Astrocyte of the spinal cord (primary cell): Measurements from ENCODE around the gene HMOX1.

Experiments used
- DNase-seq: peaks from one replicate; pipeline ENCODE4 v3.0.0; 2011; ENCODE audit warnings: low read depth, low spot score
- H3K4me3 ChIP-seq: 2 replicates; pipeline ENCODE4 v1.5.1; 2011; ENCODE audit warnings: low read depth, mild to moderate bottlenecking, low read length, moderate library complexity
- in situ Hi-C: cut with HindIII; loops from 2 replicates; pipeline ENCODE4 v1.10.0; 2017; ENCODE audit warnings: low sequenced_read_pairs
- TF ChIP-seq, protein P1 (sequence below): IDR thresholded peaks from 2 replicates; pipeline ENCODE4 v1.5.1; 2012; ENCODE audit warnings: low read depth, mild to moderate bottlenecking, low read length, inconsistent platforms

The HMOX1 gene, protein sequence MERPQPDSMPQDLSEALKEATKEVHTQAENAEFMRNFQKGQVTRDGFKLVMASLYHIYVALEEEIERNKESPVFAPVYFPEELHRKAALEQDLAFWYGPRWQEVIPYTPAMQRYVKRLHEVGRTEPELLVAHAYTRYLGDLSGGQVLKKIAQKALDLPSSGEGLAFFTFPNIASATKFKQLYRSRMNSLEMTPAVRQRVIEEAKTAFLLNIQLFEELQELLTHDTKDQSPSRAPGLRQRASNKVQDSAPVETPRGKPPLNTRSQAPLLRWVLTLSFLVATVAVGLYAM

DNA sequence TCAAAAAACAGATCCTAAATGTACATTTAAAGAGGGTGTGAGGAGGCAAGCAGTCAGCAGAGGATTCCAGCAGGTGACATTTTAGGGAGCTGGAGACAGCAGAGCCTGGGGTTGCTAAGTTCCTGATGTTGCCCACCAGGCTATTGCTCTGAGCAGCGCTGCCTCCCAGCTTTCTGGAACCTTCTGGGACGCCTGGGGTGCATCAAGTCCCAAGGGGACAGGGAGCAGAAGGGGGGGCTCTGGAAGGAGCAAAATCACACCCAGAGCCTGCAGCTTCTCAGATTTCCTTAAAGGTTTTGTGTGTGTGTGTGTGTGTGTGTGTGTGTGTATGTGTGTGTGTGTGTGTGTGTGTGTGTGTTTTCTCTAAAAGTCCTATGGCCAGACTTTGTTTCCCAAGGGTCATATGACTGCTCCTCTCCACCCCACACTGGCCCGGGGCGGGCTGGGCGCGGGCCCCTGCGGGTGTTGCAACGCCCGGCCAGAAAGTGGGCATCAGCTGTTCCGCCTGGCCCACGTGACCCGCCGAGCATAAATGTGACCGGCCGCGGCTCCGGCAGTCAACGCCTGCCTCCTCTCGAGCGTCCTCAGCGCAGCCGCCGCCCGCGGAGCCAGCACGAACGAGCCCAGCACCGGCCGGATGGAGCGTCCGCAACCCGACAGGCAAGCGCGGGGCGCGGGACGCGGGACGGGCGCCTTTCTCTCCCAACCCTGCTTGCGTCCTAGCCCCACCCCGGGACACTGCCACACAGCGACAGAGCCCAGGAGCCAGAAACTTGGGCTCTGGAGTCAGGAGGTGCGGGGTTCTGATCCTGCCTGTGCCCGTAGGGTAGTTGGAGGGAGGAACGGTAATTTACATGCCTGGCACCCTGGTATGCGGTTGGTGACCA is at the start of gene HMOX1:
TSS of gene HMOX1 (plus strand) at position 560 of the 887 bp plus-strand sequence. CDS start at position 638, 78 bp downstream.
- TF ChIP-seq, protein P1, sequence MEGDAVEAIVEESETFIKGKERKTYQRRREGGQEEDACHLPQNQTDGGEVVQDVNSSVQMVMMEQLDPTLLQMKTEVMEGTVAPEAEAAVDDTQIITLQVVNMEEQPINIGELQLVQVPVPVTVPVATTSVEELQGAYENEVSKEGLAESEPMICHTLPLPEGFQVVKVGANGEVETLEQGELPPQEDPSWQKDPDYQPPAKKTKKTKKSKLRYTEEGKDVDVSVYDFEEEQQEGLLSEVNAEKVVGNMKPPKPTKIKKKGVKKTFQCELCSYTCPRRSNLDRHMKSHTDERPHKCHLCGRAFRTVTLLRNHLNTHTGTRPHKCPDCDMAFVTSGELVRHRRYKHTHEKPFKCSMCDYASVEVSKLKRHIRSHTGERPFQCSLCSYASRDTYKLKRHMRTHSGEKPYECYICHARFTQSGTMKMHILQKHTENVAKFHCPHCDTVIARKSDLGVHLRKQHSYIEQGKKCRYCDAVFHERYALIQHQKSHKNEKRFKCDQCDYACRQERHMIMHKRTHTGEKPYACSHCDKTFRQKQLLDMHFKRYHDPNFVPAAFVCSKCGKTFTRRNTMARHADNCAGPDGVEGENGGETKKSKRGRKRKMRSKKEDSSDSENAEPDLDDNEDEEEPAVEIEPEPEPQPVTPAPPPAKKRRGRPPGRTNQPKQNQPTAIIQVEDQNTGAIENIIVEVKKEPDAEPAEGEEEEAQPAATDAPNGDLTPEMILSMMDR = peak; percentile 1
- in situ Hi-C loops = no loop called here
- H3K4me3 ChIP-seq = peak within 1 kb of the TSS; percentile 65
- DNase-seq = peak; percentile 84

DNA sequence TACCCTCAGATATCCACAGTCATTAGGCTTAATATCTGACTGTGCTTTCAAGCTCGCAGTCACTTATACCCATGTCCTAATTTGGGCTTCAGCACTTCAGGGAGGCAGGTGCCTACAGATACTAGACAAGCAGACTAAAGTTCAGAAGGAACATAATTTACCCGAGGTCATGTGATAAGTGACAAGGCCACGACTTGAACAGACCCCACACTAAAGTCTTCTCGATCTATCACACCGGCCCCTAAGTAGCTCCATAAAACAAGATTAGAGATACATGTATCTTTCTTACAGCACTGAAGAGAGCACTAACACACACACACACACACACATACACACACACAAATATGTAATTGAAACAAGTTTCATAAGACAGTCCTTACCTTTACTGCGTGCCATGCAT is 48.6 kb upstream of the HMOX1 start:
- TF ChIP-seq, protein P1 = no peak
- no peak overlapping the region for H3K4me3 ChIP-seq
- no peak for DNase-seq
- in situ Hi-C loops = no loop called here

DNA sequence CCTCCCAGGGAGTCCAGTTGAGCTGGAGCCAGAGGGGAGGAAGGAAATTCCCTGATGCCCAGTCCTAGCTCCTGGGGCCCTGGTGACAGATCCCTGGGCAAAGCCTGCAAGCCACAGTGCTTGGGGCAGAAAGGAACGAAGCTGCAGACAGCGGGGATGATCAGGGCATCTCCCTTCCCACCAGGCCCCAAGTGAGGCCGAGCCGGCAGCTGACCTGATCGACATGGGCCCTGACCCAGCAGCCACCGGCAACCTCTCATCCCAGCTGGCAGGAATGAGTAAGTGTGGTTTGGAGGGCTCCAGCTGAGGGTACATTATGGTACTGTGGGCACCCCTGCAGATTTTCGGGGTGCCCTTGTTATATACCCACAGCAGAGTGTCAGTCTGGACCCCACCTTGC is 47.7 kb upstream of the HMOX1 start:
- TF ChIP-seq, protein P1 = no peak
- H3K4me3 ChIP-seq = no peak overlapping the region
- no peak for DNase-seq
- in situ Hi-C loops = no loop called here

DNA sequence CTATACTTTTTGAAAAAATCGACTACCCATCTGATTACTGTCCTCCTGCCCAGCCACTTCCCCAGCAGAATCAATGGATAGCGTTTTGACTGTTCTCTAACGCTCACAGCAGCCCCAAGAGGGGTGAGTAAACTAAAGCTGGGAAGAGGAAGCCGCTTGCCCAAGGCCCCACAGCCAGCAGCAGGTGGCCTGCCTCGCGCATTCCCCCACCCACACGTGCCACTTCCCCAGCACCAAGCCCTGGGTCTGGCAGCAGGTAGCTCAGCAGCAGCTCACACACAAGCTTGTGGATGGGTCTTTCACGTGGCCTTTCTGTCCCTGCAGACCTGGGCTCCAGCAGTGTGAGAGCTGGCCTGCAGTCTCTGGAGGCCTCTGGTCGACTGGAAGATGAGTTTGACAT is 46.9 kb upstream of the HMOX1 start:
- in situ Hi-C loops = no loop called here
- TF ChIP-seq, protein P1 = no peak
- H3K4me3 ChIP-seq = no peak overlapping the region
- DNase-seq = no peak

DNA sequence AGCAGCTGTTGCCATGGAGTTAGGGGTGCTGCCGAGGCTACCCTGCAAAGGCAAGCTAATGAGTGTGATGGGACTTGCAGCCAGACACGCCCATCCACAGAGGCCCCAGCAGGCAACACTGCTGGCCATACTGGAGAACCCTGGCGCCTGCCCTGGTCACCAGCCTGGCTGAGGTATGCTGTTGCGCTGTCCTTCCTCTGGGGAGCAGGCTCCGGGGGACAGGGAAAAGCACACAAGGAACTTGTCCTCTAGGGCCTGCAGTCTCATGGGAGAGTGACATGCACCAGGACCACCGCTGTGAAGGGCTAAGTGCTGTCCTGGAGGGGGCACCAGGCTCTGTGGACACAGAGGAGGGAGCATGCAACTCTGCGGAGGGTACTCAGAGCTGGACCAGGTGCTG is 45.4 kb upstream of the HMOX1 start:
- in situ Hi-C loops = no loop called here
- H3K4me3 ChIP-seq = no peak overlapping the region
- TF ChIP-seq, protein P1 = no peak
- no peak for DNase-seq

DNA sequence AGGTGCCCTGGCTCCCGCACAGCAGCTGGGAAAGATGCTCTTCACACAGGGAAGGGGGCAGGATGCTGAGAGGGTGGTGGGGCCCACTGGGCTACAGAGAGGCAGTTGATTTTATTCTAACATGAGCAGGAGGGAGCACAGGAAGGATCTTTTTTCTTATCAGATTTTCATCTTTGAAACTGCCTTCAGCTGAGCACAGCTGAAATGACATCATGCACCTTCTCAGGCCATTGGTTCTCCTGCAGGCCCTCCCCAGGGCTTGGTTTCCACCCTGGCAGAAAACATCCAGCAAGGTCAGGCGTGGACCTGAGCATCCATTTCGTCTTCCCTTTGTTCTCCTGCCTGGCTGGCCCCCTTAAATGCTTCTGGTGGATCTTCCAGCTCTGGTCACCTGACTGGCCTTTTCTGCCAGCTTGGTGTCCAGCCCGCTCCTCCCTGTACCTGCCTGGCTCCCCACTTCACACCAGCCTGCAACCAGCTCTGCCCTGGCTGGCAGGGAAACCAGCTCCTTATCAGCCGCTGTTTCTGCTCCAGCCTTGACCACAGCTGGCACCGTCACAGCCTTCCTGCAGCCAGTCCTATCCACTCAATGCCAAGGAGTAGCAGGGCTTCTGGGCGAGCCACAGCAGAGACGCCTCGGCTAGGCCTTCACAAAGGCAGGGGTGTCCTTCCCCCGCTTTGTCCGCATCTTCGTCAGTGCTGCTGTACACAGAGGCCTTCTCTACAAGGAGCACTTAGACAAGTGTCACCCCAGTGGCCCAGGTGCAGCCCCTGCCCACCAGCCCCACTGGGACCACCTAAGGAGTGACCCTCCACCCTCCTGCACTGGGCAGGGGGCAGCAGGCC is 44.7 kb upstream of the HMOX1 start:
- no peak for DNase-seq
- H3K4me3 ChIP-seq = no peak overlapping the region
- in situ Hi-C loops = no loop called here
- TF ChIP-seq, protein P1 = no peak
